Activated CD4-positive, alpha-beta memory T cell treated with anti-CD3 and anti-CD28 coated beads, Interleukin-2, amount 10 ng/mL, durations not matched to agents 7 days and 5 days (primary cell): Measurements from ENCODE around the gene S100B. TPM values are rescaled to one million over a fixed set of nuclear protein-coding genes. Genes with fewer than 3 reads are reported as not detected.
"Not testable (repeated sequence)": the region's sequence is repeated elsewhere in the genome, so short reads cannot be mapped to it uniquely, and the experiment has no call there.

Source experiments
- CTCF ChIA-PET: fragments of 350-600 bp; sonication (Branson Sonifier 250); formaldehyde crosslinking; loops from one replicate; lab custom pipeline; 2021; ENCODE audit warnings: antibody characterized with exemption, inconsistent platforms; lab: Charles Lee
- POLR2A ChIA-PET: fragments of 350-600 bp; sonication (Branson Sonifier 250); formaldehyde crosslinking; loops from one replicate; lab custom pipeline; 2021; ENCODE audit warnings: antibody characterized with exemption; lab: Charles Lee
- DNase-seq: peaks from one replicate; pipeline ENCODE4 v3.0.0-alpha.2; 2020
- H3K27ac Mint-ChIP-seq: one replicate; pipeline ENCODE4 v1.8.0; 2021; ENCODE audit warnings: mild to moderate bottlenecking, mixed read lengths
- H3K27me3 Mint-ChIP-seq: one replicate; pipeline ENCODE4 v1.8.0; 2021; ENCODE audit warnings: mixed read lengths
- H3K36me3 Mint-ChIP-seq: one replicate; pipeline ENCODE4 v1.8.0; 2021; ENCODE audit warnings: low read depth, mixed read lengths
- H3K4me1 Mint-ChIP-seq: one replicate; pipeline ENCODE4 v1.8.0; 2021; ENCODE audit warnings: mixed read lengths
- H3K4me3 Mint-ChIP-seq: one replicate; pipeline ENCODE4 v1.8.0; 2021; ENCODE audit warnings: mild to moderate bottlenecking, mixed read lengths
- H3K9me3 Mint-ChIP-seq: one replicate; pipeline ENCODE4 v1.8.0; 2021; ENCODE audit warnings: mixed read lengths
- total RNA-seq, 2 experiments: library from RNA; stranded (reverse); gene quantifications; one replicate each; pipeline ENCODE4 v1.2.3, GENCODE V29; 2021

S100B gene
- total RNA-seq, 2 experiments from 2014 or later, result not detected

DNA sequence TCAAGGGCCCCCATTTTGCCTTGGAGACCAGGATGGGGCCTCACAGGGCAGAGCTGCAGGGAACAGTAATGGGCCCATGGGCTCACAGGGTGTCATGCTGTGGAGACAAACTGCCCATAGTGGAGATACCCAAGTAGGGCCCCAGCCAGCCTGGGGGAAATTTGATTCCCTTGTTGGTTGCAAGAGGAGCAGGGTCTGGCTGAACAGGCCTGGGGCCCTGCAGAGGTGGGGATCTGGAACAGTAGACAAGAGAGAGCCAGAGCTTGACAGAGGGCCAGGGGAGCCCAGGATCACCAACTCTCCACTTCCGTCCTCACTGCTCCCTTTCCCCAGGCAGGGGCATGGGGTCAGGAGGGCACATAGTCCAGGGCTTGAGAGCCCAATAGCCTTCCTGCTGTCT, 8.7 kb downstream of the S100B start:
- CTCF ChIA-PET, result no interaction called here

DNA sequence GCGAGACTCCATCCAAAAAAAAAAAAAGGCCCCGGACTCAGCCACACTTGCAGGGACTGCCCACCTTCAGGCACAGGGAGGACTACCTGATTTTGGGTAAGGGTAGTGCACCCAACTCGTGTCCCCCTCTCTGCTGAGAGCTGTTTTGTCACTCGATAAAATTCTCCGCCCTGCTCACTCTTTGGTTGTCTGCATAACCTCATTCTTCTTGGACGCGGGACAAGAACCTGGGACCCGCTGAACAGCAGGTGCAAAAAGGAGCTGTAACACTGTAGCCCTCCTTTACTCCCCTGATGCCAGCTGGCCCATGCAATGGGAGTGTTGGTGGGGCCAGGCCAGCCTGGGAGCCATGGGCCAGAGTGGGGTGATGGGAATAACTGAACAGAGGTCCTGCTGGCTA, 10.6 kb downstream of the S100B start:
- H3K9me3 Mint-ChIP-seq, result peaks cover 31% of the 10 kb centered on the region
- ChIA-PET POLR2A (no interaction called here), CTCF (no interaction called here)
- no peaks in the 10 kb centered on the region for H3K4me1 Mint-ChIP-seq
- no peak overlapping the region for H3K27ac Mint-ChIP-seq
- peaks cover 4% of the 10 kb centered on the region for H3K36me3 Mint-ChIP-seq
- peaks cover 10% of the 10 kb centered on the region for H3K27me3 Mint-ChIP-seq
- DNase-seq, result no peak
- H3K4me3 Mint-ChIP-seq, result no peak overlapping the region

More for the DNA sequence above, 8.7 kb downstream of the S100B start:
- Mint-ChIP-seq H3K27ac (no peak overlapping the region), H3K27me3 (peaks cover 4% of the 10 kb centered on the region), H3K9me3 (peaks cover 16% of the 10 kb centered on the region), H3K36me3 (peaks cover 4% of the 10 kb centered on the region), H3K4me1 (peaks cover 2% of the 10 kb centered on the region), H3K4me3 (no peak overlapping the region)
- POLR2A ChIA-PET, result no interaction called here
- DNase-seq, result no peak

DNA sequence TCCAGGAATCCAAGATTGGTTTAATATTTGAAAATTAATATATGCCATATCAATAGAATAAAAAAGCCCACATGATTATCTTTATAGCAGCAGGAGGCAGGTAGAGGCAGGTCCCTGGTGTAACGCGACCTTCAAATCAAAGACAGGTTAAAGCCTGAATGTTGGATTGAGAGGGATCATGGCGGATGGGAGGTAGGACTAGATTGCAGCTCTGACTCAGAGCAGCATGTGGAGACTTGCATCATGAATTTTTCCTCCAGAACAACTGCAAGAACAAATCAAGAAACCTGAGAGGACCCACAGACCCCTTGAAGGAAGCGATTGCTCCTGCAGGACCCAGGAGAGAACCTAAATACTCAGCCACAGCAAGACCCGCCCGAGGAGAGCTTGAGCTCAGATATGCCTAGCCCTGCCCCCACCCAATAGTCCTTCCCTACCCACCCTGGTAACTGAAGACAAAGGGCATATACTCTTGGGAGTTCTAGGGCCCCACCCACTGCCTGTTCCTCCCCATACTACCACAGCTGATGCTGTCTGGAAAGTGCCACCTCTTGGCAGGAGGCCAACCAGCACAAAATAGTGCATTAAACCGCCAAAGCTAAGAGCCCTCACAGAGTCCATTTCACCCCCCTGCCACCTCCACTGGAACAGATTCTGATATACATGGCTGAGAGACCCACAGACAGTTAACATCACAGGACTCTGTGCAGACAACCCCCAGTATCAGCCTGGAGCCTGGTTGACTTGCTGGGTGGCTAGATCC, 19.5 kb downstream of the S100B start:
- peaks cover 5% of the 10 kb centered on the region for H3K4me1 Mint-ChIP-seq
- peaks cover 22% of the 10 kb centered on the region for H3K27me3 Mint-ChIP-seq
- peaks cover 34% of the 10 kb centered on the region for H3K36me3 Mint-ChIP-seq
- peaks cover 67% of the 10 kb centered on the region for H3K9me3 Mint-ChIP-seq
- H3K4me3 Mint-ChIP-seq, result no peak overlapping the region
- POLR2A ChIA-PET, result interaction anchor here (1.4 kb wide), 1 partner anchor 41 kb away, joined by 3 read pairs; no protein-coding TSS in a partner anchor
- no peak for DNase-seq
- CTCF ChIA-PET, result no interaction called here
- no peak overlapping the region for H3K27ac Mint-ChIP-seq

DNA sequence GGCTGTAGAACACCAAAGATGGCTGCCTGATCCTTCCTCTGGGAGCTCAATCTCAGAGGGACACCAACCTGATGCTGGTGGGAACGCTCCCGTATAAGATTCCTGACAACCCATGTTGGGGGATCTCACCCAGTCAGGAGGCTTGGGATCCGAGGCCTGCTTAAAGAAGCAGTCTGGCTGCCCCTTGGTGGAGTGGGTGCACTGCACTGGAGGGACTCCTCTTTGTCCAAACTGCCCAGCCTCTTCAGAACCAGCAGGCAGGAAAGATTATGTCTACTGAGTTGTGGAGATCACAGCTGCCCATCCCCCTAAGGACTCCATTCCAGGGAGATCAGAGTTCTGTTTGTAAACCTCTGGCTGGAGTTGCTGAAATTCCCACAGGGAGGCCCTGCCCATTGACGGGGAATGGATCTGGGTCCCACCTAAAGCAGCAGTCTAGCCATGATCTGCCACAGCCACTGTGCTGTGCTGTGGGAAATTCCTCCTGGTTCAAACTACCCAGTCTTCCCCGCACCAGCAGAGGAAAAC, 23.0 kb downstream of the S100B start:
- ChIA-PET CTCF (no interaction called here), POLR2A (interaction anchor here (1.2 kb wide), 1 partner anchor 54 kb away, joined by 3 read pairs; the partner anchor contains the start of gene PRMT2)
- H3K36me3 Mint-ChIP-seq, result peaks cover 58% of the 10 kb centered on the region
- DNase-seq, result no peak
- H3K9me3 Mint-ChIP-seq, result peaks cover 61% of the 10 kb centered on the region
- H3K4me3 Mint-ChIP-seq, result no peak overlapping the region
- H3K4me1 Mint-ChIP-seq, result no peaks in the 10 kb centered on the region
- no peak overlapping the region for H3K27ac Mint-ChIP-seq
- peaks cover 4% of the 10 kb centered on the region for H3K27me3 Mint-ChIP-seq

DNA sequence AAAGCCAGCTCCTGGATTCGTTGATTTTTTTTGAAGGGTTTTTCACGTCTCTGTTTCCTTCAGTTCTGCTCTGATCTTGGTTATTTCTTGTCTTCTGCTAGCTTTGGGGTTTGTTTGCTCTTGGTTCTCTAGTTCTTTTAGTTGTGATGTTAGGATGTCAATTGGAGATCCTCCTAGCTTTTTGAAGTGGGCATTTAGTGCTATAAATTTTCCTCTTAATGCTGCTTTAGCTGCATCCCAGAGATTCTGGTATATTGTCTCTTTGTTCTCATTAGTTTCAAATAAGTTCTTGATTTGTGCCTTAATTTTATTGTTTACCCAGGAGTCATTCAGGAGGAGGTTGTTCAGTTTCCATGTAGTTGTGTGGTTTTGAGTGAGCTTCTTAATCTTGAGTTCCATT, 25.5 kb downstream of the S100B start:
- H3K4me1 Mint-ChIP-seq, H3K27me3 Mint-ChIP-seq, CTCF ChIA-PET, POLR2A ChIA-PET, DNase-seq, H3K4me3 Mint-ChIP-seq, H3K27ac Mint-ChIP-seq: not testable (repeated sequence)
- peaks cover 46% of the 10 kb centered on the region for H3K9me3 Mint-ChIP-seq
- peaks cover 60% of the 10 kb centered on the region for H3K36me3 Mint-ChIP-seq

DNA sequence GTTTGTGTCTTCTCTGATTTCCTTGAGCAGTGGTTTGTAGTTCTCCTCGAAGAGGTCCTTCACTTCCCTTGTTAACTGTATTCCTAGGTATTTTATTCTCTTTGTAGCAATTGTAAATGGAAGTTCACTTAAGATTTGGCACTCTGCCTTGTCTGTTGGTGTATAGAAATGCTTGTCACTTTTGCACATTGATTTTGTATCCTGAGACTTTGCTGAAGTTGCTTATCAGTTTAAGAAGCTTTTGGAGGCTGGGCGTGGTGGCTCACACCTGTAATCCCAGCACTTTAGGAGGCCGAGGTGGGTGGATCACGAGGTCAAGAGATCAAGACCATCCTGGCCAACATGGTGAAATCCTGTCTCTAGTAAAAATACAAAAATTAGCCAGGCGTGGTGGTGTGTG, 27.1 kb downstream of the S100B start:
- POLR2A ChIA-PET, H3K27me3 Mint-ChIP-seq, H3K4me1 Mint-ChIP-seq, H3K4me3 Mint-ChIP-seq, CTCF ChIA-PET, DNase-seq, H3K27ac Mint-ChIP-seq: not testable (repeated sequence)
- H3K36me3 Mint-ChIP-seq, result peaks cover 60% of the 10 kb centered on the region
- H3K9me3 Mint-ChIP-seq, result peaks cover 42% of the 10 kb centered on the region

DNA sequence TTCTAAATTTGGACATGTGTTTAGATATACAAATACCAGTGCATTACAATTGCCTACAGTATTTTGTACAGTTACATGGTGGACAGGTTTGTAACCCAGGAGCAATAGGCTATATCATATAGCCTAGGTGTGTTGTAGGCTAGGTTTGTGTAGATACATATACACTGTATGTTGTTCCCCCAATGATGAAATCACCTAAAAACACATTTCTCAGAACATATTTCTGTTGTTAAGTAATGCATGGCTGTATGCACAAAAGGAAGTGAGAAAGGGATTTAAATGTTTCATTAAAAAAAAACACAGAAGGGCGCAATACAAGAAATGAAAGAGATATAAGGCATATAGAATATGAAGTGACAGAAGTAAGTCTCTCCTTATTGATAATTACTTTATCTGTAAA, 32.0 kb downstream of the S100B start:
- H3K4me1 Mint-ChIP-seq, result peaks cover 2% of the 10 kb centered on the region

DNA sequence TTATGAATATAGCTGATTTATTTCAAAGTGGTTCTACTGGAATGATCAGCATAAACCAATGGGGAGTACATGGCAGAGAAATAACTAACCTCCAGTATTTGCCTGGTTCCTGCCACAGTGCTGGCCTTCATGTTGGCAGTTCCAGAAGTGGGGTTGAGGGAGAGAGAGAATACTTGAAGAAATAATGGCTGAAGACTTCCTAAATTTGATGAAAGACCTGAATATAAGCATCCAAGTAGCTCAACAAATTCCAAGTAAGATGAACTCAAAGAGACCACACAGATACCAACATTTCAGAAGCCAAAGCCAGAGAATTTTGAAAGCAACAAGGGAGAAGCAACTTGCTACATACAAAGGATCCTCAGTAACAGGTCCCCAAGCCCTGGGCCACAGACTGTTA, 34.3 kb downstream of the S100B start:
- no peak overlapping the region for H3K27ac Mint-ChIP-seq
- H3K4me3 Mint-ChIP-seq, result no peak overlapping the region
- ChIA-PET CTCF (no interaction called here), POLR2A (no interaction called here)
- peaks cover 13% of the 10 kb centered on the region for H3K9me3 Mint-ChIP-seq
- peaks cover 13% of the 10 kb centered on the region for H3K4me1 Mint-ChIP-seq
- H3K27me3 Mint-ChIP-seq, result no peaks in the 10 kb centered on the region
- DNase-seq, result no peak
- H3K36me3 Mint-ChIP-seq, result peaks cover 67% of the 10 kb centered on the region

More for the DNA sequence above, 32.0 kb downstream of the S100B start:
- peaks cover 54% of the 10 kb centered on the region for H3K36me3 Mint-ChIP-seq
- no peak overlapping the region for H3K4me3 Mint-ChIP-seq
- H3K27ac Mint-ChIP-seq, result no peak overlapping the region
- H3K9me3 Mint-ChIP-seq, result peaks cover 18% of the 10 kb centered on the region
- DNase-seq, result no peak
- CTCF ChIA-PET, result interaction anchor here (1.0 to 1.2 kb wide), 2 partner anchors 62 to 166 kb away, joined by 3 read pairs; partner anchors contain the start of gene PRMT2
- H3K27me3 Mint-ChIP-seq, result no peaks in the 10 kb centered on the region
- POLR2A ChIA-PET, result no interaction called here

DNA sequence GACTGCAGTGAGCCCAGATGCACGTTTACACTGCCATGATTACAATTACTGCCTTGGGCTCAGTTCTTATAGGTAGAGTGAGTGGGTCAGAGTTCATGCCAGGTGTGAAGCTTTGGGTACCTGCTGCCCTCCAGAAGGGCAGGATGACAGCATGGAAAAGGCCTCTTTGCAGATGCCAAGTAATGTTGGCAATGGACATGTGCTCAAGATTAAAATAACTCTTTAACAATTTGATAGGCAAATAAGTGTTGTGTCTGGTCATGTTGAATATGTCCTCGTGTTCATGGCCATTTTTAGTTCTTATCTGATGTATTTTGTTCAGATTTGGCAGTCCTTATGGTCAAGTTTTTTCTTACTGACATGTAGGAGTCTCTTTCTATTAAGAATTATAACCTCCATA, 34.8 kb downstream of the S100B start:
- H3K27ac Mint-ChIP-seq, result no peak overlapping the region
- no peaks in the 10 kb centered on the region for H3K27me3 Mint-ChIP-seq
- peaks cover 13% of the 10 kb centered on the region for H3K9me3 Mint-ChIP-seq
- CTCF ChIA-PET, result no interaction called here
- POLR2A ChIA-PET, result no interaction called here
- peaks cover 11% of the 10 kb centered on the region for H3K4me1 Mint-ChIP-seq
- no peak for DNase-seq
- H3K36me3 Mint-ChIP-seq, result peaks cover 69% of the 10 kb centered on the region
- no peak overlapping the region for H3K4me3 Mint-ChIP-seq

DNA sequence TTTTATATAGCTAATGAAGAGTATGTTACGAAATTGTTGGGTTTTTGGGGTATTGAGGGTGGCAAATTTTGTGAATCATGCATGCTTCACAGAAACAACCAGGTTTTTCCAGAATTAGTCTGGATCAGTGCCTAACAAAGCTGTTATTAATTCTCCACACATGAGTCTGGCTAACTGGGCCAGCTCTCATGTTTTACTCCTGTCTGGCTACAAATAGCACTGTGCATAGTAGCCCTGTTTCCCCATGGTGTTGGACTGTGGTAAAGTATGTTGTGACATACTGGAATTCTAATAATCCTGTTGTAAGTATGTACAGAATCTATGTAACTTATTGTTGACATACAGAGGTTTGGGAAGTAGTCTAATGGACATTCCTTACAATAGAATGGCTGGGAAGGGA, 35.8 kb downstream of the S100B start:
- ChIA-PET CTCF (interaction anchor here (0.7 kb wide), 1 partner anchor 17 kb away, joined by 3 read pairs; no protein-coding TSS in a partner anchor), POLR2A (no interaction called here)
- Mint-ChIP-seq H3K4me1 (peaks cover 11% of the 10 kb centered on the region), H3K36me3 (peaks cover 77% of the 10 kb centered on the region), H3K4me3 (no peak overlapping the region), H3K27ac (no peak overlapping the region), H3K9me3 (peaks cover 13% of the 10 kb centered on the region), H3K27me3 (no peaks in the 10 kb centered on the region)
- DNase-seq, result no peak

DNA sequence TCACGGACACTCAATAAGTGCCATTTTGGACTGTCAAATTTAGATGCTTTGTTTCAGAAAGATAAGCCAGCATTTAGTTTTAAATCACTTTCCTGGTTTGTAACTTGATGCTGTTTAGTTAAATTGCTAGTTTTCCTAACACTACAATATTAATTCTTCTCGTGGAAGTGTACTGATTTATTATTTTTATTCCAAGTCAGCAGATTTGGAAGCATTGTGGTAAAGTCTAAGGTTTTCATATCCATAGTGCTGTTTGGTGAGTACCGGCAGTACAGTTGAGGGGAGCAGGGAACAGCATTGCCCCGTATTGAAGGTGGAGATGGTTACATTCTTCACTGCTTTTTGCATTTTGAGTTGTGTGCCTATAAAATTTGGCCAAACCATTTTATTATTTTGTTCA, 36.3 kb downstream of the S100B start:
- CTCF ChIA-PET, result interaction anchor here (0.7 kb wide), 1 partner anchor 17 kb away, joined by 3 read pairs; no protein-coding TSS in a partner anchor
- no peak for DNase-seq
- POLR2A ChIA-PET, result no interaction called here
- Mint-ChIP-seq H3K9me3 (peaks cover 9% of the 10 kb centered on the region), H3K27me3 (no peaks in the 10 kb centered on the region), H3K36me3 (peaks cover 76% of the 10 kb centered on the region), H3K27ac (no peak overlapping the region), H3K4me3 (no peak overlapping the region), H3K4me1 (peaks cover 11% of the 10 kb centered on the region)

DNA sequence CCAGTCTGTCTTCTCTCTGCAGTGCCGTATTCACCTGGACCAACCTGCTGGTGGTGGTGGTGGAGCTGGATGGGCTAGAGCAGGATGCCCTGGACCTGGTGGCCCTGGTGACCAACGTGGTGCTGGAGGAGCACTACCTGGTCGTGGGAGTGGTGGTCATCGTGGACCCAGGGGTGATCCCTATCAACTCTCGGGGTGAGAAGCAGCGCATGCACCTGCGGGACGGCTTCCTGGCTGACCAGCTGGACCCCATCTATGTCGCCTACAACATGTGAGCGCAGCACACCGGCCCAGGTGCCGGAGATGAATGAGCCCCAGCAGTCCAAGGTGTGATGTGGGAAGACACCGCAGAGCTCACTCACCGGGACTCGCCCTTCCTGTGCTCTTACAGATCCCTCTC, 37.5 kb downstream of the S100B start:
- no peak overlapping the region for H3K4me3 Mint-ChIP-seq
- ChIA-PET CTCF (no interaction called here), POLR2A (interaction anchor here (1.6 kb wide), 1 partner anchor 69 kb away, joined by 8 read pairs; the partner anchor contains the start of gene PRMT2)

DNA sequence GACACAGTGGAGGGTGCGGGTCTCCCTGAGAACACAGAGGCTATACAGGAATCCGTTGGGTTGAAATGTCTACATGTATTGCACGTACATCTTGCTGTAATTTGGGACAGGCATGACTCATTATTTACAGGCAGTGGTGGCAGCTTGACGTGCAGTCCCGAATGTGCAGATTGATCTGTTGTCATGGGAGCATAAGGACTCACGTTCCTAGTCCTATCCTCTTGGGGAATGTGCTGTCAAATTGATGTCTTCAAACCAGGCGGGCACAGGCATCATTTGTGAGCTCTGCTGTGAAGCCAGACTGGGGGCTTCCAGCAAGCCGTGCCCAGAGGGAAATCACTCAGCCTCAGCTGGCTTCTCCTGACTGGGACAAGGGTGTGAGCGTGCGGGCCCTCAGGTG, 40.5 kb downstream of the S100B start:
- ChIA-PET POLR2A (interaction anchor here (0.8 to 2.4 kb wide), 2 partner anchors 12 to 71 kb away, joined by 4 to 10 read pairs; partner anchors contain the start of gene PRMT2), CTCF (no interaction called here)
- no peak for DNase-seq
- Mint-ChIP-seq H3K27me3 (no peaks in the 10 kb centered on the region), H3K4me3 (no peak overlapping the region), H3K36me3 (peaks cover 76% of the 10 kb centered on the region), H3K4me1 (peaks cover 33% of the 10 kb centered on the region), H3K9me3 (no peaks in the 10 kb centered on the region), H3K27ac (no peak overlapping the region)

More for the DNA sequence above, 37.5 kb downstream of the S100B start:
- H3K4me1 Mint-ChIP-seq, result peaks cover 11% of the 10 kb centered on the region
- H3K36me3 Mint-ChIP-seq, result peaks cover 75% of the 10 kb centered on the region
- H3K27ac Mint-ChIP-seq, result no peak overlapping the region
- H3K9me3 Mint-ChIP-seq, result peaks cover 5% of the 10 kb centered on the region
- no peak for DNase-seq
- no peaks in the 10 kb centered on the region for H3K27me3 Mint-ChIP-seq
